Measurements from ENCODE around the gene PRRC2B. TPM values are rescaled to one million over a fixed set of nuclear protein-coding genes. Genes with fewer than 3 reads are reported as not detected.

The PRRC2B gene
- total RNA-seq, 6 experiments from 2014 or later, result 130 to 173 (median 145) TPM

- Mint-ChIP-seq H3K36me3 (ENCODE audit: low read depth) (peaks cover 7% of the 10 kb centered on the region; the same call in 1 of the 2 replicates), H3K27me3 (ENCODE audit: insufficient read depth) (peaks cover 2% of the 10 kb centered on the region; the same call in 1 of the 2 replicates), H3K9me3 (no peaks in the 10 kb centered on the region), H3K4me3 (peak within 1 kb of the TSS; percentile 93), H3K27ac (peak within 1 kb of the TSS; percentile 54), H3K4me1 (ENCODE audit: low read depth) (peaks cover 10% of the 10 kb centered on the region)
- DNase-seq, result peak; percentile 38
- TF ChIP-seq, protein P1, sequence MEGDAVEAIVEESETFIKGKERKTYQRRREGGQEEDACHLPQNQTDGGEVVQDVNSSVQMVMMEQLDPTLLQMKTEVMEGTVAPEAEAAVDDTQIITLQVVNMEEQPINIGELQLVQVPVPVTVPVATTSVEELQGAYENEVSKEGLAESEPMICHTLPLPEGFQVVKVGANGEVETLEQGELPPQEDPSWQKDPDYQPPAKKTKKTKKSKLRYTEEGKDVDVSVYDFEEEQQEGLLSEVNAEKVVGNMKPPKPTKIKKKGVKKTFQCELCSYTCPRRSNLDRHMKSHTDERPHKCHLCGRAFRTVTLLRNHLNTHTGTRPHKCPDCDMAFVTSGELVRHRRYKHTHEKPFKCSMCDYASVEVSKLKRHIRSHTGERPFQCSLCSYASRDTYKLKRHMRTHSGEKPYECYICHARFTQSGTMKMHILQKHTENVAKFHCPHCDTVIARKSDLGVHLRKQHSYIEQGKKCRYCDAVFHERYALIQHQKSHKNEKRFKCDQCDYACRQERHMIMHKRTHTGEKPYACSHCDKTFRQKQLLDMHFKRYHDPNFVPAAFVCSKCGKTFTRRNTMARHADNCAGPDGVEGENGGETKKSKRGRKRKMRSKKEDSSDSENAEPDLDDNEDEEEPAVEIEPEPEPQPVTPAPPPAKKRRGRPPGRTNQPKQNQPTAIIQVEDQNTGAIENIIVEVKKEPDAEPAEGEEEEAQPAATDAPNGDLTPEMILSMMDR (IDR thresholded peaks at IDR 0.05), result no peak
These were observed 137.3 kb downstream of the PRRC2B start, which contains the start of gene UCK1 for GRCh38 chr9:131530920-131531832. Gene UCK1 (minus strand): TSS chr9:131531263. CDS start chr9:131531174, 89 bp downstream.

- DNase-seq, result no peak
- Mint-ChIP-seq H3K36me3 (ENCODE audit: low read depth) (no peaks in the 10 kb centered on the region), H3K9me3 (no peaks in the 10 kb centered on the region), H3K27ac (no peak overlapping the region), H3K27me3 (ENCODE audit: insufficient read depth) (peaks cover 4% of the 10 kb centered on the region), H3K4me3 (no peak overlapping the region), H3K4me1 (ENCODE audit: low read depth) (peaks cover 8% of the 10 kb centered on the region)
- TF ChIP-seq, protein P1 (IDR thresholded peaks at IDR 0.05), result no peak
These were observed 140.9 kb downstream of the PRRC2B start for GRCh38 chr9:131534721-131535237.

- H3K9me3 Mint-ChIP-seq, result peaks cover 11% of the 10 kb centered on the region
- DNase-seq, result no peak
- H3K36me3 Mint-ChIP-seq (ENCODE audit: low read depth), result peaks cover 9% of the 10 kb centered on the region
- no peaks in the 10 kb centered on the region for H3K4me1 Mint-ChIP-seq (ENCODE audit: low read depth)
- H3K4me3 Mint-ChIP-seq, result no peak overlapping the region
- no peak overlapping the region for H3K27ac Mint-ChIP-seq
- TF ChIP-seq, protein P1 (IDR thresholded peaks at IDR 0.05), result no peak
- peaks cover 7% of the 10 kb centered on the region for H3K27me3 Mint-ChIP-seq (ENCODE audit: insufficient read depth)
These were observed 144.1 kb downstream of the PRRC2B start for GRCh38 chr9:131537946-131538345.

GRCh38 chr9:131539223-131539923, 145.5 kb downstream of the PRRC2B start:
- TF ChIP-seq, protein P1 (IDR thresholded peaks at IDR 0.05), result no peak

DNA sequence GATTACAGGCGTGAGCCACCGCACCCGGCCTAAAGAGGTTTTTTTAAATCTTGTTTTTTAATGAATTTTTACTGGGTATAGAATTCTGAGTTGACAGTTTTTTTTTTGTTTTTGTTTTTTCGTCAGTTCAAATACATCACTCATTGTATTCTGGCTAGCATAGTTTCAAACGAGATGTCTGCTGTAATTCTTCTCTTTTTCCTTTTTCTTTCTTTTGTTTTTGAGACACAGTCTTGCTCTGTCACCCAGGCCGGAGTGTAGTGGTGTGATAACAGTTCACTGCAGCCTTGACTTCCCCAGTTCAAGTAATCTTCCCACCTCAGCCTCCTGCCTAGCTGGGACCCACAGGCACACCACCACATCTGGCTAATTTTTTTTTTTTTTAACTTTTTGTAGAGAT, 149.3 kb downstream of the PRRC2B start:
- Mint-ChIP-seq H3K4me1 (ENCODE audit: low read depth) (peaks cover 5% of the 10 kb centered on the region), H3K36me3 (ENCODE audit: low read depth) (peaks cover 24% of the 10 kb centered on the region), H3K9me3 (peaks cover 33% of the 10 kb centered on the region), H3K27me3 (ENCODE audit: insufficient read depth) (peaks cover 38% of the 10 kb centered on the region), H3K27ac (no peak overlapping the region), H3K4me3 (no peak overlapping the region)
- DNase-seq, result no peak
- TF ChIP-seq, protein P1 (IDR thresholded peaks at IDR 0.05), result no peak

More at GRCh38 chr9:131539223-131539923, 145.5 kb downstream of the PRRC2B start:
- H3K27ac Mint-ChIP-seq, result no peak overlapping the region
- no peaks in the 10 kb centered on the region for H3K4me1 Mint-ChIP-seq (ENCODE audit: low read depth)
- H3K9me3 Mint-ChIP-seq, result peaks cover 26% of the 10 kb centered on the region
- DNase-seq, result no peak
- H3K36me3 Mint-ChIP-seq (ENCODE audit: low read depth), result peaks cover 21% of the 10 kb centered on the region
- peaks cover 12% of the 10 kb centered on the region for H3K27me3 Mint-ChIP-seq (ENCODE audit: insufficient read depth)
- H3K4me3 Mint-ChIP-seq, result no peak overlapping the region
